Measurements from ENCODE around the gene GUCA1A. TPM values are rescaled to one million over a fixed set of nuclear protein-coding genes. Genes with fewer than 3 reads are reported as not detected.

GUCA1A gene
- polyA plus RNA-seq, 1 experiment, result 1.5 TPM

DNA sequence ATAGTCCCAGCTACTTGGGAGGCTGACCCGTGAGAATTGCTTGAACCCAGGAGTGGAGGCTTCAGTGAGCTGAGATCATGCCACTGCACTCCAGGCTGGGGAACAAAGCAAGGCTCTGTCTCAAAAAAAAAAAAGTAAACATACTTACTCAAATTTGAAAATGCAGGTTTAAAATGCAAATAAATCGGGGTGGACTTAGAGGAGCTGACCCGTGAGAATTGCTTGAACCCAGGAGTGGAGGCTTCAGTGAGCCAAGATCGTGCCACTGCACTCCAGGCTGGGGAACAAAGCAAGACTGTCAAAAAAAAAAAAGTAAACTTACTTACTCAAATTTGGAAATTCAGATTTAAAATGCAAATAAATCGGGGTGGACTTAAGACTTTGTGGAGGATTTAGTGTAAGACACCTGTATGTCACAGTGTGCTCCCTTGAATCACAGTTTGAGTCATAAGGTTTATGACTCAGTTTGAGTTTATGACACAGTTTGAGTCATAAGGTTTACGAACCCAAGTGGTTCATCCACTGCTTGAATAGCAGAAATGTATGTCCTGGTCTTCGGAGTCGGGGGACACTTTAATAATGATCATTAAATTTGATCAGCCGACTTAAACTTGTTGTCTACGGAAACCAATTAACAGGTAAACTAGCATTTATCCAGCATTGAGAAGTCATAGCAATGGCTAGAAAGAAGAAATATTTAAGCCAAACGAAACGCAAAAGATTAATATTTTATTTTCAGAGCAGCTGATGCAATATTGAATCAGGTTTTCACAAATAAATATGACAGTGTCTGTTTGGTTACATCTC, 51.3 kb downstream of the GUCA1A start:
- ChIA-PET CTCF (interaction anchor here (0.6 to 4.6 kb wide), 4 partner anchors 10 to 1221 kb away, joined by 3 to 45 read pairs (median 7); no protein-coding TSS in a partner anchor), POLR2A (interaction anchor here (0.6 to 0.8 kb wide), 2 partner anchors 163 to 227 kb away, joined by 3 to 4 read pairs; partner anchors contain the start of gene TRERF1)
- H3K9me3 ChIP-seq (ENCODE audit: control insufficient read depth, insufficient read depth, low read length), result no peaks in the 10 kb centered on the region
- TF ChIP-seq, protein P1, sequence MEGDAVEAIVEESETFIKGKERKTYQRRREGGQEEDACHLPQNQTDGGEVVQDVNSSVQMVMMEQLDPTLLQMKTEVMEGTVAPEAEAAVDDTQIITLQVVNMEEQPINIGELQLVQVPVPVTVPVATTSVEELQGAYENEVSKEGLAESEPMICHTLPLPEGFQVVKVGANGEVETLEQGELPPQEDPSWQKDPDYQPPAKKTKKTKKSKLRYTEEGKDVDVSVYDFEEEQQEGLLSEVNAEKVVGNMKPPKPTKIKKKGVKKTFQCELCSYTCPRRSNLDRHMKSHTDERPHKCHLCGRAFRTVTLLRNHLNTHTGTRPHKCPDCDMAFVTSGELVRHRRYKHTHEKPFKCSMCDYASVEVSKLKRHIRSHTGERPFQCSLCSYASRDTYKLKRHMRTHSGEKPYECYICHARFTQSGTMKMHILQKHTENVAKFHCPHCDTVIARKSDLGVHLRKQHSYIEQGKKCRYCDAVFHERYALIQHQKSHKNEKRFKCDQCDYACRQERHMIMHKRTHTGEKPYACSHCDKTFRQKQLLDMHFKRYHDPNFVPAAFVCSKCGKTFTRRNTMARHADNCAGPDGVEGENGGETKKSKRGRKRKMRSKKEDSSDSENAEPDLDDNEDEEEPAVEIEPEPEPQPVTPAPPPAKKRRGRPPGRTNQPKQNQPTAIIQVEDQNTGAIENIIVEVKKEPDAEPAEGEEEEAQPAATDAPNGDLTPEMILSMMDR (IDR thresholded peaks at IDR 0.05; ENCODE audit: low read depth, low read length), result no peak
- H3K27me3 ChIP-seq (ENCODE audit: control insufficient read depth, insufficient read depth, low read length), result no peaks in the 10 kb centered on the region
- no peak overlapping the region; the same call in 1 of the 2 replicates for H3K4me3 ChIP-seq (ENCODE audit: low read depth, low read length)
- peak overlapping the region; percentile 49 for H3K27ac ChIP-seq (ENCODE audit: low read depth, low read length)
- no peak for DNase-seq (ENCODE audit: low read depth, low spot score)

DNA sequence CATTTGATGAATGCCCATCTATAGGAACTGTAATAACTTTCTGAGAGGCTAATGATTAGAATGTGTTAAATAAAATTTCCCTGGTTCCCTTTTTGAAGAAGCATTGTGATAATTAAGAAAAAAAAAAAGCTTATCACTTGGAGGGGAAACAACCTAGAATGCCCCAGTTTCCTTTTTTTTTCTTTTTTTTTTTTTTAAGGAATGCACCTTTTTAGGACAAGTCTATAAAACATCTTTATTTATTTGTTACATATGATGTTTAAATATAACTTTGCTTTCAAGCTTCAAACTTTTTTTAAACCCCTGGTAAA, 51.8 kb downstream of the GUCA1A start:
- ChIA-PET CTCF (interaction anchor here (0.6 to 4.6 kb wide), 4 partner anchors 10 to 344 kb away, joined by 3 to 45 read pairs (median 8); no protein-coding TSS in a partner anchor), POLR2A (interaction anchor here (0.8 kb wide), 1 partner anchor 226 kb away, joined by 3 read pairs; the partner anchor contains the start of gene TRERF1)
- no peak overlapping the region for H3K27ac ChIP-seq (ENCODE audit: low read depth, low read length)
- no peaks in the 10 kb centered on the region for H3K9me3 ChIP-seq (ENCODE audit: control insufficient read depth, insufficient read depth, low read length)
- TF ChIP-seq, protein P1 (IDR thresholded peaks at IDR 0.05; ENCODE audit: low read depth, low read length), result no peak
- DNase-seq (ENCODE audit: low read depth, low spot score), result no peak
- H3K4me3 ChIP-seq (ENCODE audit: low read depth, low read length), result no peak overlapping the region
- no peaks in the 10 kb centered on the region for H3K27me3 ChIP-seq (ENCODE audit: control insufficient read depth, insufficient read depth, low read length)

DNA sequence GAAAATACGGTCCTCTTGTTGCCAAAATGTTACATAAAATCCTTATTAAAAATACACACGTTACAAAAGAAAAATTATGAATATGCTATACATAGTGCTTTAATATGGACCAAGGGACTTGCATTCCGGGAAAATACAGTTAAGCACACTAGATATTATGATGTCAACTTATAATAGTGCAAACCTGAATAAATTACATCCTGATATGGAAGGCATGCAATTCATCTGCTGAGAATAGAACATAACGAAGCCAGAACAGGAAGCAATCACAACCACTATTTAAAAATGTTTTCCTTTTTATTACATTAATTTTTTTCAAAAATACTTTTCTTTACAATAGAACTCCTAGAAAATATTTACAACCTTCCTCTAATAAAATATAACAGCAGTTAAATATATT, 52.3 kb downstream of the GUCA1A start:
- H3K9me3 ChIP-seq (ENCODE audit: control insufficient read depth, insufficient read depth, low read length), result no peaks in the 10 kb centered on the region
- no peak overlapping the region for H3K4me3 ChIP-seq (ENCODE audit: low read depth, low read length)
- DNase-seq (ENCODE audit: low read depth, low spot score), result no peak
- H3K27ac ChIP-seq (ENCODE audit: low read depth, low read length), result no peak overlapping the region
- ChIA-PET CTCF (interaction anchor here (0.6 to 4.6 kb wide), 6 partner anchors 11 to 344 kb away, joined by 3 to 45 read pairs (median 10); no protein-coding TSS in a partner anchor), POLR2A (no interaction called here)
- TF ChIP-seq, protein P1 (IDR thresholded peaks at IDR 0.05; ENCODE audit: low read depth, low read length), result no peak
- no peaks in the 10 kb centered on the region for H3K27me3 ChIP-seq (ENCODE audit: control insufficient read depth, insufficient read depth, low read length)

DNA sequence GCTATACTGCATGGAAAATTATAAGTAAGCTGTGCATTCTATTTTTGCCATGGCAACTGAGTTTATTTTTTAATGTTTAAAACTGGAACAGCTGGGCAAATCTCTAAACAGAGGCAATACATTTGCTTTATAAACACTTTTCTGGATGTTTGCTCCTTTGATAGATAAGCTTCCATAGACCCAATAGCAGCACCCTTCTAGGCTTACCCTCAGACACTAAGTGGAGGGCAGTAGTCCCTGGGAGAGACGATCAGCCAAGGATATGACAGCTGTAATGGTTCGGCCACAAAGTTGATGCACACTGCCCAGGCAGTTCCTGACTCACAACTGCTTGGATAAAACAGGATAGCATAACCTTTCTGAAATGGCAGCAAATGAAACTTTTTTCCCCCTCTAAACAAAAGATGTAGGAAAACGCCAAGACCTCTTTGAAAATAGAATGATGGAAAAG, 53.0 kb downstream of the GUCA1A start:
- no peaks in the 10 kb centered on the region for H3K9me3 ChIP-seq (ENCODE audit: control insufficient read depth, insufficient read depth, low read length)
- CTCF ChIA-PET, result interaction anchor here (2.3 to 4.6 kb wide), 3 partner anchors 12 to 321 kb away, joined by 10 to 45 read pairs (median 14); no protein-coding TSS in a partner anchor
- TF ChIP-seq, protein P1 (IDR thresholded peaks at IDR 0.05; ENCODE audit: low read depth, low read length), result no peak
- POLR2A ChIA-PET, result interaction anchor here (0.6 to 1.6 kb wide), 2 partner anchors 176 to 226 kb away, joined by 5 to 6 read pairs; no protein-coding TSS in a partner anchor
- H3K4me3 ChIP-seq (ENCODE audit: low read depth, low read length), result peak overlapping the region; percentile 17; the same call in 1 of the 2 replicates
- H3K27me3 ChIP-seq (ENCODE audit: control insufficient read depth, insufficient read depth, low read length), result no peaks in the 10 kb centered on the region
- peak; percentile 38 for DNase-seq (ENCODE audit: low read depth, low spot score)
- H3K27ac ChIP-seq (ENCODE audit: low read depth, low read length), result peak overlapping the region; percentile 66

Measured in AG04450 (cell line).